ENCODE data around the gene RBPJ.

DNA sequence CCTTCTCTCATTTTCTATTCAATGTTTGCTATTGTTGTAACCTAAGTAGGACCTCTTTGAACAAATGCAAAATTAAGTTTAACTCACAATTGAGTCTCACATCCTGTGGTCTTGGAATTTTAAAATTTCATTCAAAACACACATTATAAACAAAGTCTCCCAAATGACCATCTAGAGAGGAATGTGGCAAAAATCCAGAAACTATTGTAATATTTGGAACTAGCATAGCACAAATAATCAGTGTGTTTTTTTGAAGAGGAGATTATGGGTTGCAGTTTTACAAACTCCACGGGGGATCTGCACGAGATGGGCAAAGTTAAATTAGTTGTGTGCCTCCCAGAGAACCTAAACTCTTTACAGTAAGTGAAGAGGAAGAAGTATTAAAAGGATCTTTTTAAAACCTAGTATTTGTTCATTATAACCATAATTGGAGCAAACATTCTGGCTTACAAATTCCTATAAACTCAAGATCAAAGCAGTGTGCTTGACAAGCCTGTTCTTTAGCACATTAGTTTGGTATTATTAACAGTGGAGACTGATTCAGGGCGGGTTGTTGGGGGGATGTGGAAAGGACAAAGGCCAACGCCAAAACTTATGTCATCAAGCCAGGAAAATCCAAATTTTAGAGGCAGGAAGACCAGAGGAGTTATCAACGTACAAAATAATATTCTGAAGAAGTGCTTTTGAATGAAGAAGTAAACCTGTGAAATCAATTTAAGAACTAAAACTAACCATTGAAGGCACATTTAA is 22.4 kb upstream of the RBPJ start:
- no peak for TF ChIP-seq CTCF (IDR thresholded peaks at IDR 0.05)
- TF ChIP-seq POLR2A (IDR thresholded peaks at IDR 0.05), result no peak
